ENCODE results near the gene ZNF777.
"Not testable (repeated sequence)": the region's sequence is repeated elsewhere in the genome, so short reads cannot be mapped to it uniquely, and the experiment has no call there.

Gene ZNF777

GRCh38 chr7:149455175-149455950, 5.5 kb downstream of the ZNF777 start:
- FAIRE-seq (no peak), DNase-seq (ENCODE audit: extremely low spot score, insufficient read length, low read depth) (no peak)

- DNase-seq (ENCODE audit: extremely low spot score, insufficient read length, low read depth) (no peak), FAIRE-seq (no peak)
These were observed 6.1 kb downstream of the ZNF777 start for GRCh38 chr7:149454750-149455149.

- DNase-seq (ENCODE audit: extremely low spot score, insufficient read length, low read depth) (no peak), FAIRE-seq (no peak)
These were observed 6.9 kb downstream of the ZNF777 start for GRCh38 chr7:149454006-149454405.

- DNase-seq (ENCODE audit: extremely low spot score, insufficient read length, low read depth) (no peak), FAIRE-seq (no peak)
These were observed 10.0 kb downstream of the ZNF777 start for GRCh38 chr7:149450821-149451220.

GRCh38 chr7:149449897-149450296, 11.0 kb downstream of the ZNF777 start:
- no peak for FAIRE-seq

GRCh38 chr7:149448961-149449360, 11.9 kb downstream of the ZNF777 start:
- DNase-seq (ENCODE audit: extremely low spot score, insufficient read length, low read depth): no peak
- FAIRE-seq: no peak

More at GRCh38 chr7:149449897-149450296, 11.0 kb downstream of the ZNF777 start:
- no peak for DNase-seq (ENCODE audit: extremely low spot score, insufficient read length, low read depth)

- DNase-seq (ENCODE audit: extremely low spot score, insufficient read length, low read depth); FAIRE-seq: not testable (repeated sequence)
These were observed 14.8 kb downstream of the ZNF777 start for GRCh38 chr7:149446026-149446425.

- DNase-seq (ENCODE audit: extremely low spot score, insufficient read length, low read depth) (no peak), FAIRE-seq (no peak)
These were observed 16.6 kb downstream of the ZNF777 start for GRCh38 chr7:149444287-149444686.

- DNase-seq (ENCODE audit: extremely low spot score, insufficient read length, low read depth) (no peak), FAIRE-seq (no peak)
These were observed 17.3 kb downstream of the ZNF777 start for GRCh38 chr7:149443523-149443922.

GRCh38 chr7:149442924-149443323, 17.9 kb downstream of the ZNF777 start:
- no peak for FAIRE-seq
- no peak for DNase-seq (ENCODE audit: extremely low spot score, insufficient read length, low read depth)

- DNase-seq (ENCODE audit: extremely low spot score, insufficient read length, low read depth): no peak
- FAIRE-seq: no peak
These were observed 20.6 kb downstream of the ZNF777 start for GRCh38 chr7:149440222-149440621.

- DNase-seq (ENCODE audit: extremely low spot score, insufficient read length, low read depth) (no peak), FAIRE-seq (no peak)
These were observed 24.5 kb downstream of the ZNF777 start for GRCh38 chr7:149436358-149436757.

GRCh38 chr7:149433124-149433523, 27.7 kb downstream of the ZNF777 start:
- DNase-seq (ENCODE audit: extremely low spot score, insufficient read length, low read depth): no peak
- FAIRE-seq: no peak

GRCh38 chr7:149432121-149432691, 28.7 kb downstream of the ZNF777 start:
- DNase-seq (ENCODE audit: extremely low spot score, insufficient read length, low read depth) (no peak), FAIRE-seq (no peak)

GRCh38 chr7:149431486-149432120, 29.3 kb downstream of the ZNF777 start:
- DNase-seq (ENCODE audit: extremely low spot score, insufficient read length, low read depth): no peak
- FAIRE-seq: no peak

- DNase-seq (ENCODE audit: extremely low spot score, insufficient read length, low read depth) (no peak), FAIRE-seq (no peak)
These were observed 30.7 kb downstream of the ZNF777 start for GRCh38 chr7:149430192-149430591.

- FAIRE-seq (no peak), DNase-seq (ENCODE audit: extremely low spot score, insufficient read length, low read depth) (no peak)
These were observed 33.0 kb downstream of the ZNF777 start for GRCh38 chr7:149427893-149428292.

- DNase-seq (ENCODE audit: extremely low spot score, insufficient read length, low read depth) (no peak), FAIRE-seq (no peak)
These were observed 33.7 kb downstream of the ZNF777 start for GRCh38 chr7:149427096-149427680.

- DNase-seq (ENCODE audit: extremely low spot score, insufficient read length, low read depth): no peak
- FAIRE-seq: no peak
These were observed 37.3 kb downstream of the ZNF777 start for GRCh38 chr7:149423449-149424110.

- DNase-seq (ENCODE audit: extremely low spot score, insufficient read length, low read depth) (no peak), FAIRE-seq (no peak)
These were observed 38.0 kb downstream of the ZNF777 start for GRCh38 chr7:149422914-149423301.

All from GM18507 (cell line).